HG03460 (cell line): ENCODE data around the gene TFB1M.
"Not testable (repeated sequence)": the region's sequence is repeated elsewhere in the genome, so short reads cannot be mapped to it uniquely, and the experiment has no call there.

ENCODE experiments used
- ATAC-seq: cut with Tn5 transposase; IDR thresholded peaks from one replicate; pipeline ENCODE4 v1.9.1; 2021; ENCODE audit not compliant: unreplicated experiment

TFB1M gene

DNA sequence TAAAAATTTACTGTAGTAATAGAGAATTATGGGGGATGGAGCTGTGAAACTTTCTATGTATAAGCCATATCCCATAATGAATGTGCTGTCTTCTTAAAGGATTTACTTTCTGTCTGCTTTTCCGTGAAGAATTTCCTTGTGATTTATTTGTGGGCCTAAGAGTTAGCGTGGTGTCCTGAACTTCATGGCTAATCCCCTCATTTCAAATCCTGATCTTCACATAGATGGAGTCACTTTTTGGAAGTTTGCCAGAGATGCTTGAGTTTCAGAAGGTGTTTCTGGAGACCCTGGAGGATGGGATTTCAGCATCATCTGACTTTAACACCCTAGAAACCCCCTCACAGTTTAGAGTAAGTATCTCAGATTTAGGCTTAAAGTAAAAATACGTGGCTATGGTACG, 69.8 kb downstream of the TFB1M start:
- ATAC-seq = no peak

- no peak for ATAC-seq
These were observed 72.3 kb downstream of the TFB1M start for GRCh38 chr6:155241966-155242365.

DNA sequence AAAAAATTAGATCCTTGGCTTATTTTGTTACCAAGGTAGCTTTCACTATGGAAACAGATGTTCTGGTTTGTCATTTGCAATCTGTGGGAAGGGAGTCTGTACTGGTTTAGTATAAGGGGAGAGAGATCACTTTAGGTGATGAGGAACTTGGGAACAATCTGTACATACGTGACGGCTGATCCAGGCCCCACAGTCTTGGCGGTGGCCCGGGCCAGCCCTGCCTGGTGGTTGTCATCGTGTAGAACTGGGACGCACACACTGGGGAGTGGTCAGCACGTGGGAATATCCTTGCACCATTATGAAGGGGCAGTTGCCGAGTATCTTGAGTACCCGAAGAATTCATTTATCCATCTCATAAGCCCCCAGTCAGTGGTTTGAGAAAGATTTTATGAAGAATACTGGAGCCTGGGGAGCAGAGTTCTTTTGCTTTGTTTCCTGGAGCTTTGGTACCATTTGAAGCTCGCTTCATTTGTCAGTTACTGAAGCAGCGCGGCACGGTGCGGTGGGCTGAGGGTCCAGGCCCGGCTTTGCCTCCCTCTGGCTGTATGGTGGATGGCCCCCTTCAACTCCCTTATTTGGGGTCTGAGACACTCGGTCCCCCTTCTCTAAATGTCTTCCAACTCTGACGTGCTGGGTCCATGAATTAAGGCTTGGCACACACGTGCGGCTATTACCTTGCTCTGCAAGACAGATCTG, 73.2 kb downstream of the TFB1M start:
- ATAC-seq = no peak

DNA sequence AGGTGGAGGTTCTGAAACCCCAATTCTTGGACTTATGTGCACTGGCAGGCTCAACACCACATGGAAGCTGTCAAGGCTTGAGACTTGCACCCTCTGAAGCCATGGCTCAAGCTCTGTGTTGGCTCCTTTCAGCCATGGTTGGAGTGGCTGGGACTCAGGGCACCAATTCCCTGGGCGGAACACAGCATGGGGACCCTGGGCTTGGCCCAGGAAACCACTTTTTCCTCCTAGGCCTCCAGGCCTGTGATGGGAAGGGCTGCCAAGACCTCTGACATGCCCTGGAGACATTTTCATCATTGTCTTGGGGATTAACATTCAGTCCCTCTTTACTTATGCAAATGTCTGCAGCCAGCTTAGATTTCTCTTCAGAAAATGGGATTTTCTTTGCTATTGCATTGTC, 76.7 kb downstream of the TFB1M start:
- ATAC-seq = no peak

- ATAC-seq = no peak
These were observed 79.2 kb downstream of the TFB1M start for GRCh38 chr6:155235087-155235486.

DNA sequence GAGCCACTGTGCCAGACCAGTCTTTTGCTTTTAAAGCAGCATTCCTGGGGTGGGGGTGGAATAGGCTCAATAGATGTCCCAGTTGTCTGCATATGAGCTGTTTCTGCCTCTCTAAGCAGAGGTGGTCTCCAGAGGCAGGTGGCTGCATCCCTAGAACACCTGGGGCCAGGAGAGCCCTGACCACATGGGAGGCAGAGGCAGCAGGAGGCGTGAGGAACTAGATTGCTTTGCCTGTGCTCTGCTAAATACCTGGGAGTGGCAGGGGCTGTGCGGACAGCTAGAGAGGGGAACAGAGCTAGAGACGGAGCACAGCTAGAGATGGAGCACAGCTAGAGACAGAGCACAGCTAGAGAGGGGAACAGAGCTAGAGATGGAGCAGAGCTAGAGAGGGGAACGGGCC, 79.6 kb downstream of the TFB1M start:
- ATAC-seq = no peak

DNA sequence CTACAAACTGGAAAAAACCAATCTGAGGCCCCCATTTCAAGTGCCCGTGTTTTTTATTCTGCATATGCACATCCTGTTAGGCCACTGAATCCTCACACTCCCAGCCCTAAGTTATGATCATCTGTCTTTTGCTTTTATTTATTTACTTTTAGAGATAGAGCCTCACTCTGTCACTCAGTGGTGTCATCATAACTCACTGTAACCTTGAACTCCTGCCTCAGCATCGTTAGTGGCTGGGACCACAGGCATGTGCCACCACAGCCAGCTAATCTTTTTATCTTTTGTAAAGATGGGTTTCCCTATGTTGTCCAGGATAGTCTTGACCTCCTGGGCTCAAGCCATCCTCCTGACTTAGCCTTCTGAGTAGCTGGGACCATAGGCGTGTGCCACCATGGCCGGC, 80.1 kb downstream of the TFB1M start:
- no peak for ATAC-seq

DNA sequence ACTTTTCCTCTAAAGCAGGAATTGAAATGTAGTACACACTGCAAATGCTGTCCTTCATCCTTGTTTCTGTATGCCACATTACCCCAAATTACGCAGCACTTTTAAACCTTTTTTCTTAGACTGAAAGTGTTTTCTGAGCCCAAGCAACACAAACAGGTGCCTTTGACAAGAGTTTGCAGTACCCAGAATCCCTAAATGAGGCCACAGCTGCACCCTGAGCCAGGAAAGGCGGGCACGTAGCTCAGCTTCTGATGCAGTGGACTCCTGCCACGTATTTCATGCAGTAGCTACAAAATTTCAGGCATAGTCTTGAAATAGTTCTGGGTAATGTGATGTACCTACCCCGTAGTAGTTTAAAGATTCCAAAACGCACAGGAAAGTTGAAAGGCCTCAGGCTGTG, 81.4 kb downstream of the TFB1M start:
- ATAC-seq = no peak

DNA sequence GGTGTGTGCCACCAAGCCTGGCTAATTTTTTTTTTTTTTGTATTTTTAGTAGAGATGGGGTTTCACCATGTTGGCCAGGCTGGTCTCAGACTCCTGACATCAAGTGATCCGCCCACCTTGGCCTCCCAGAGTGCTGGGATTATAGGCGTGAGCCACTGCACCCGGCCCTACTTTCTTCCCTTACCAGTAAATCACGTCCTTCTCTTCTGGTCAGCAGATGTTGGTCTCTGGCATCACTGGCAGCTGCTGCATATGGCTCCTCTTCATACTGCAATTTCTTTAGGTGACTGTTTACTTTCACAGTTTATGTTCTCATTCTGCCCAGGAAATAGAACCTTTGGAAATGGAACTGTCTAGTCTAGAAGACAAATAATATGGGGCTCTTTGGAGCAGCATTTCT, 83.3 kb downstream of the TFB1M start:
- not testable (repeated sequence) for ATAC-seq

DNA sequence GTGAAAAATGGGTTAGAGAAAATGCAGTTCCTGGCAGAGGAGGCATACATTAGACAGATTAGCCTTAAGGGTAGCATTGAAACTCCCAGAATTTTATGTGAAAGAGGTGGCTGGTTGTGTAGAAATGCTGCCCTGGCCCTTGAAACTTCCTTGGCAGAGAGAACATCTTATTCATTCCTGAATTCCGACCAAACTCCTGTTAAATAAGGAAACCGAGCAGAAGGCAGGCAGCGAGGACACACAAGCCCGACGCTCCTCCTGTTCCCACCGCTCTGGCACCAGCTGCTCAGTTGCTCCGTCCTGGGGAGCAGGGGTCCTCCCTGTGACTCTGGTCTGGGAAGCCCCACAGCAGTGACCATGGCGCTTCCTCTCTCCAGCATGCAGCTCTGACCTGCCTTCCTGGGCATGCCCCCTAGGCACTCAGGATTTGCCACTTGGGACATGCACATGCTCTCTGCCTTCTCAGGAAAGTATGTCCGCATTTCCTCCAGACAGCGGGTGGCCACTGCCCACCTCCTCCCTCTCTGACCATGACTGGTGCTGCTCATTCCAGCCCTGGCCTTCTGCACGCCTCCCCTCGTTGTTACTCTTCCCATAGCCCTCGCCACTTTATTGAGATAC, 85.6 kb downstream of the TFB1M start:
- ATAC-seq = no peak

DNA sequence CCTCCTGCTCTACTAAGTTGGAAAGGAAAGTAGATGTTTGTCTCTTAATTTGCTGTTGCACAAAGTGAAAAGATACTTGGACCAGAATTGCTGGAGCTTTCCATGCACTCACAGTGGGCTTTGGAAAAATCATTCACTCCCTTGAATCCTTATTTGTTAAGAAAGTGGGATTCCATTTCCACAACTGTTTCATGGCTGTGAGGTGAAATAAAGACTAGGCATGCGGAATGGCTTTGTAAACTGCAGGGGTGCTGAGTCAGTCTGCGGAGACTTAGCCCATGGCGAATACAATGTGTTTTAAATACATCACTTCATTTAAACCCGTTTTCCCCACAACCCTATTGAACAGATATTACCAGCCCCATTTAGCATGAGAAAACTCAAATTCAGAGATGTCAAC, 87.2 kb downstream of the TFB1M start:
- ATAC-seq = no peak

GRCh38 chr6:155224618-155225017, 89.7 kb downstream of the TFB1M start:
- no peak for ATAC-seq

DNA sequence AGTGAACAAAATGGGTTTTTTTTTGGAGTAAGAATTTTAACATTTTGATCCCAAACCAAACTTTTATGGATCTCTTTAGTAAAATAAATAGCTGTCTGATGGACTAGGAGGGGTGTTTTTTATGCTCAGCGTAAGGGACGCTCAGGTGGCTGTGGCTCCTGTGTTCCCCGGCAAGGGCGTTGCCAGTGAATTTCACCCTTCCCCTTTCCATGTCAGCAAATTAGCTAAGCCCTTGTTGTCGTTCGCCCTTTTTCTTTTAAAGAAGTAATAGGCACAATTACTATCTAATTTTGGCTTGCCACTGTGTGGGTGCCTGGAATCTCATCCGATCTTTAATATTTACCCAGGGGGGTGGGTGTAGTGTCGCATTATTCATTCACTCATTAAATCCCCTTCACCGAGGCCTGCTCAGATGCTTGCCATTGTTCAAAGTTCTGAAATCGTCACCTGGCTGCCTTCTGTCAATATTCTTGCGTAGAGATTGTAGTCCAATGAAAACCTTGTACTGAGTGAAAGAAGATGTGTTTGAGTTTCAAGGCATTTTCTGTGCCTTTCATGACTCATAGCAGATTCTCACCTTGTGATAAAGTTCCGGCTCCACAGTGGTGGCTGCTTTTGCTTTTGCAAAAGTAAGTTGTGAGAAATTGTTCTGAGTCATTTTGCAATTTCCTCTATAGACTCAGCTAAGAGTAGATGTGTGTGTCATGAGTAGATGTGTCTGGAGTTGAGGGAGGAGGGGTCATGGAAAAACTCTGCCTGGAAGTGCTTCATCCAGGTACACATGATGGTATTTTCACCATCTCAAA, 90.4 kb downstream of the TFB1M start:
- ATAC-seq = peak; percentile 95

DNA sequence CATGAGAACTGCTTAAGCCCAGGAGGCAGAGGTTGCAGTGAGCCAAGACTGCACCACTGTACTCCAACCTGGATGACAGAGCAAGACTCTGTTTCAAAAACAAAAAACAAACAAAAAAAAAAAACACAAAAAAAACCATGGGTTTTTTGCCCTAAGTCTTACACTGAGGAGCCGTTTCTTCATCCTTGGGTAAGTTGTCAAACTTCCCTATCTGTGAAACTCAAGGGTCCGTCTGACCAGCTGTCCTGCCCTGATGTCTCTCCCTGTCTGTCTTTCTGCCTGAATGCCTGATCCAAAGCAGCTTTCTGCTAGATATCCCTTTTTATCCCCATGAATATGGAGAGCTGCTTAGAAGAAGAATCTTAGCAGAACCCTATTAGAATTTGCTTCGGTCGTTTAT, 91.8 kb downstream of the TFB1M start:
- no peak for ATAC-seq

DNA sequence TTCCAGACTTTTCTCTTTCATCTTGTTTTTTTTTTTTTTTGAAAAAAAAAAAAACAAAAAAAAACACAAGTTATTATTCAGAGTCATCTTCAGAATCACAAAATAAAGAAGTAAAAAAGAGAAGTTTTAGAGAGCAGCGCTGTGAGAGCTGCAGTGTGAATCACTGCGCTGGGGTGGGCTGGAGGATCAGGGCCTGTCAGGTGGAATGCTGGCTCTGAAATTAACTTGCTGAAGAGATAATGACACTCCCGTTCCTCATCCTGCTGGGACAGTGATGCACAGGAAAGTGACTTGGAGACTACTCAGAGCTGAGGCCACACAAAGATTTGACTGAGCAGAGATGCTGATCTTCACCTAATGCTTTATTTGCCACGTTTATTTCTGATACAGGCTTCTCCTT, 93.2 kb downstream of the TFB1M start:
- no peak for ATAC-seq

- ATAC-seq = no peak
These were observed 94.4 kb downstream of the TFB1M start for GRCh38 chr6:155219858-155220301.

- ATAC-seq = no peak
These were observed 95.0 kb downstream of the TFB1M start for GRCh38 chr6:155219299-155219698.

DNA sequence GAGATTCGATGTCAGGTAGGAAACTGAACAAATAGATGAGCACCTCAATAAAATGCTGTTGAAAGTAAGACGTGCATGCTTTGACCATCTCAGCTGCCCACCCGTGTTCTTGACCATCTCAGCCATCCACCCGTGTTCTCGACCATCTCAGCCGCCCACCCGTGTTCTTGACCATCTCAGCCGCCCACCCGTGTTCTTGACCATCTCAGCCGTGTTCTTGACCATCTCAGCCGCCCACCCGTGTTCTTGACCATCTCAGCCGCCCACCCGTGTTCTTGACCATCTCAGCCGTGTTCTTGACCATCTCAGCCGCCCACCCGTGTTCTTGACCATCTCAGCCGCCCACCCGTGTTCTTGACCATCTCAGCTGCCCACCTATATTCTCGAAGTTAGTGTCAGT, 95.6 kb downstream of the TFB1M start:
- not testable (repeated sequence) for ATAC-seq

GRCh38 chr6:155216312-155217046, 97.8 kb downstream of the TFB1M start:
- ATAC-seq = no peak

DNA sequence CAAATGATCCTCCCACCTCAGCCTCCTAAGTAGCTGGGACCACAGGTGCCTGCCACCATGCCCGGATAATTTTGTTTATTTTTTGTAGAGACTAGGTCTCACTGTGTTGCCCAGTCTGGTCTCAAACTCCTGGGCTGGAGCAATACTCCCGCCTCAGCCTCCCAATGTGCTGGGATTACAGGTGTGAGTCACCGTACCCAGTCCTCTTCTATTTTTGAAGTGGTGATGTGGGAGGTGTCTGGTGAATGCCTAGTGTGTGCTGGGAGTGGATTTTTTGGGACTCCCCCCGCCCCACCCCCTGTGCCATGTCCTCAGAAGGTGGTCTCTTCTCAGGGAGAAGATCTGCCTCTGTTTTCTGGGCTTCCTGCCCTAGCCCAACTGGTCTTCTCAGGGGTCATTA, 98.4 kb downstream of the TFB1M start:
- ATAC-seq = no peak

- ATAC-seq = no peak
These were observed 100.5 kb downstream of the TFB1M start for GRCh38 chr6:155213611-155214372.
